Astrocyte (in vitro differentiated cells and primary cell): ENCODE measurements around the gene GNAQ. TPM values are rescaled to one million over a fixed set of nuclear protein-coding genes. Genes with fewer than 3 reads are reported as not detected.

Source experiments
- DNase-seq: peaks from one replicate; pipeline ENCODE4 v3.0.0-alpha.2; 2010; ENCODE audit warnings: low read depth
- FAIRE-seq: peaks from 2 replicates; lab custom pipeline; 2011; peaks lifted over from hg19 to GRCh38; lab: Jason Lieb, UNC
- H2AFZ ChIP-seq: 2 replicates; pipeline ENCODE4 v1.6.0; 2012; ENCODE audit warnings: low read depth, low read length, inconsistent platforms
- H3K27ac ChIP-seq: 2 replicates; pipeline ENCODE4 v1.5.1; 2011; ENCODE audit warnings: low read depth, low read length, inconsistent platforms
- H3K27me3 ChIP-seq: 2 replicates; pipeline ENCODE4 v1.6.0; 2011; ENCODE audit warnings: low read length, inconsistent platforms; ENCODE audit not compliant: insufficient read depth
- H3K36me3 ChIP-seq: 2 replicates; pipeline ENCODE4 v1.5.1; 2011; ENCODE audit warnings: low read length, inconsistent platforms; ENCODE audit not compliant: insufficient read depth
- H3K4me1 ChIP-seq: 2 replicates; pipeline ENCODE4 v1.5.1; 2011; ENCODE audit warnings: low read length, inconsistent platforms; ENCODE audit not compliant: insufficient read depth
- H3K4me2 ChIP-seq: 2 replicates; pipeline ENCODE4 v1.6.0; 2012; ENCODE audit warnings: low read length, inconsistent platforms
- H3K4me3 ChIP-seq: 2 replicates; pipeline ENCODE4 v1.5.1; 2011; ENCODE audit warnings: low read depth, mild to moderate bottlenecking, low read length, inconsistent platforms; ENCODE audit not compliant: insufficient read depth
- H3K79me2 ChIP-seq: 2 replicates; pipeline ENCODE4 v1.6.0; 2012; ENCODE audit warnings: mild to moderate bottlenecking, low read length, inconsistent platforms; ENCODE audit not compliant: insufficient read depth
- H3K9ac ChIP-seq: 2 replicates; pipeline ENCODE4 v1.6.0; 2012; ENCODE audit warnings: mild to moderate bottlenecking, low read length, inconsistent platforms
- H3K9me3 ChIP-seq: 2 replicates; pipeline ENCODE4 v1.5.1; 2012; ENCODE audit warnings: low read depth, mild to moderate bottlenecking, low read length, inconsistent platforms; ENCODE audit not compliant: insufficient read depth
- H4K20me1 ChIP-seq: 2 replicates; pipeline ENCODE4 v1.6.0; 2012; ENCODE audit warnings: low read length, inconsistent platforms; ENCODE audit not compliant: insufficient read depth
- H3K27ac Mint-ChIP-seq: one replicate; pipeline ENCODE4 v1.8.0; 2021; ENCODE audit warnings: mild to moderate bottlenecking, mixed read lengths; ENCODE audit not compliant: unreplicated experiment
- H3K27me3 Mint-ChIP-seq: one replicate; pipeline ENCODE4 v1.8.0; 2021; ENCODE audit warnings: low read depth, mixed read lengths; ENCODE audit not compliant: unreplicated experiment
- H3K36me3 Mint-ChIP-seq: one replicate; pipeline ENCODE4 v1.8.0; 2021; ENCODE audit warnings: low read depth, mixed read lengths; ENCODE audit not compliant: unreplicated experiment
- H3K4me1 Mint-ChIP-seq: one replicate; pipeline ENCODE4 v1.8.0; 2021; ENCODE audit warnings: low read depth, mixed read lengths; ENCODE audit not compliant: unreplicated experiment
- H3K4me3 Mint-ChIP-seq: one replicate; pipeline ENCODE4 v1.8.0; 2021; ENCODE audit warnings: mild to moderate bottlenecking, moderate library complexity, mixed read lengths; ENCODE audit not compliant: unreplicated experiment
- H3K9me3 Mint-ChIP-seq: one replicate; pipeline ENCODE4 v1.8.0; 2021; ENCODE audit warnings: mild to moderate bottlenecking, mixed read lengths; ENCODE audit not compliant: unreplicated experiment
- EZH2 ChIP-seq: IDR thresholded peaks from 2 replicates; pipeline ENCODE4 v1.6.1; 2012; ENCODE audit warnings: mild to moderate bottlenecking, low read length, inconsistent platforms; ENCODE audit not compliant: insufficient read depth
- total RNA-seq: library from RNA; stranded (reverse); gene quantifications from 2 replicates; pipeline ENCODE4 v1.2.1, GENCODE V29; 2021
- TF ChIP-seq, protein P1 (sequence below): IDR thresholded peaks from 2 replicates; pipeline ENCODE4 v1.5.1; 2011; ENCODE audit warnings: low read depth, mild to moderate bottlenecking, inconsistent platforms, low read length, moderate library complexity; ENCODE audit not compliant: insufficient read depth

The GNAQ gene
- total RNA-seq, 1 donor from 2014 or later = 74.9 TPM

DNA sequence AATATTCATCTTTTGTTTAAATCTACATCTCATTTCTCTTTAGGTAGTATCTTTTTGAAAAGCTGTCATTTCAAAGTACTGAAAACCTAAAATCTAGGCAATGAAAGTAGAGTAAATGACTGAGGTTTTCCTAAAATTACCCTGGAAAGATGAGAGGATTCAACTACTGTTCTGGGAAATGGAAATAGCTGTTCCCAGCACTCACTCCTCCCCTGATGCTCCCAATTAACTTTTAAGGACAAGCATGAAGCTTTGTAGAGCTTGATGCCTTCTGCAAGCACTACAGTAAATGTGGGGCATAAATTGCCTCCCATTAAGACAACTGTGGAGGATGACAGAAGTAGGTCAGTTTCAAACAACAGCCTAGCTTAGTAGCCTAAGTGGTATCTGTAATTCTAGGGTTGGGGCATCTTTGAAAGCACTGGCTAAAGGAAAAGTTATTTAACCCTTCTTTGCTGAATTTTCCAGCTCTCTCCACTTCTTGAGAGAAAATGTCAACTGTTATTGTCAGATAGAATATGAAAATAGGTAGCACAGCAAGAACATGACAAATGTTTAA lies 283.3 kb downstream of the GNAQ start:
- H3K4me2 ChIP-seq = no peak overlapping the region
- H3K27ac ChIP-seq = no peak overlapping the region
- TF ChIP-seq, protein P1, sequence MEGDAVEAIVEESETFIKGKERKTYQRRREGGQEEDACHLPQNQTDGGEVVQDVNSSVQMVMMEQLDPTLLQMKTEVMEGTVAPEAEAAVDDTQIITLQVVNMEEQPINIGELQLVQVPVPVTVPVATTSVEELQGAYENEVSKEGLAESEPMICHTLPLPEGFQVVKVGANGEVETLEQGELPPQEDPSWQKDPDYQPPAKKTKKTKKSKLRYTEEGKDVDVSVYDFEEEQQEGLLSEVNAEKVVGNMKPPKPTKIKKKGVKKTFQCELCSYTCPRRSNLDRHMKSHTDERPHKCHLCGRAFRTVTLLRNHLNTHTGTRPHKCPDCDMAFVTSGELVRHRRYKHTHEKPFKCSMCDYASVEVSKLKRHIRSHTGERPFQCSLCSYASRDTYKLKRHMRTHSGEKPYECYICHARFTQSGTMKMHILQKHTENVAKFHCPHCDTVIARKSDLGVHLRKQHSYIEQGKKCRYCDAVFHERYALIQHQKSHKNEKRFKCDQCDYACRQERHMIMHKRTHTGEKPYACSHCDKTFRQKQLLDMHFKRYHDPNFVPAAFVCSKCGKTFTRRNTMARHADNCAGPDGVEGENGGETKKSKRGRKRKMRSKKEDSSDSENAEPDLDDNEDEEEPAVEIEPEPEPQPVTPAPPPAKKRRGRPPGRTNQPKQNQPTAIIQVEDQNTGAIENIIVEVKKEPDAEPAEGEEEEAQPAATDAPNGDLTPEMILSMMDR = no peak
- TF ChIP-seq EZH2 = no peak
- H3K4me3 ChIP-seq = no peak overlapping the region
- H3K27ac Mint-ChIP-seq = no peak overlapping the region
- H3K9me3 ChIP-seq = no peaks in the 10 kb centered on the region
- no peak overlapping the region for H2AFZ ChIP-seq
- H3K79me2 ChIP-seq = no peaks in the 10 kb centered on the region
- no peaks in the 10 kb centered on the region for H3K27me3 ChIP-seq
- H3K4me1 Mint-ChIP-seq = peaks cover 61% of the 10 kb centered on the region
- H3K36me3 Mint-ChIP-seq = peaks cover 3% of the 10 kb centered on the region
- H4K20me1 ChIP-seq = no peaks in the 10 kb centered on the region
- H3K36me3 ChIP-seq = no peaks in the 10 kb centered on the region
- no peak for DNase-seq
- H3K4me1 ChIP-seq = peaks cover 34% of the 10 kb centered on the region
- no peak overlapping the region for H3K4me3 Mint-ChIP-seq
- FAIRE-seq = no peak
- H3K27me3 Mint-ChIP-seq = no peaks in the 10 kb centered on the region
- H3K9ac ChIP-seq = no peak overlapping the region
- no peaks in the 10 kb centered on the region for H3K9me3 Mint-ChIP-seq

DNA sequence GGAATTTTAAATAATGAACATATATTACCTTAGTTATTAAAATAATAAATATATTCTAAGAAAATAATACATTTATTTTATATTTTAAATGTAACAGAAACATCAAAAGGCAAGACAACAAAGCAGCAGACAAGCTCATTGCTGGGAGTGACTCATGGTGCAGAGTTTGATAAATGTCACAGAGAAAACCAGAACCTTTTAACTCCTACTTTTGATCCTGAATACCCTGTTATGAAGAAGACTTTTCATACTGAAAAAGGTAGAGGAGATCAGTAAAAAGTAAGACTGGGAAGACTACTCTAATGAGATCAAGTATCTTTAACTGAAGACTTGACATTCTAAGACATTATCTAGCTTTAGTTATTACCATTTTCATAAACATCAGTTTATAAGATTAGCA lies 284.4 kb downstream of the GNAQ start:
- H3K27ac ChIP-seq = no peak overlapping the region
- peaks cover 28% of the 10 kb centered on the region for H3K4me1 ChIP-seq
- H3K9me3 ChIP-seq = no peaks in the 10 kb centered on the region
- no peaks in the 10 kb centered on the region for H3K79me2 ChIP-seq
- H3K27ac Mint-ChIP-seq = peak overlapping the region; percentile 5
- no peaks in the 10 kb centered on the region for H3K9me3 Mint-ChIP-seq
- no peak overlapping the region for H2AFZ ChIP-seq
- DNase-seq (no peak), FAIRE-seq (no peak)
- H3K9ac ChIP-seq = no peak overlapping the region
- H3K27me3 Mint-ChIP-seq = no peaks in the 10 kb centered on the region
- H3K27me3 ChIP-seq = no peaks in the 10 kb centered on the region
- H3K4me3 Mint-ChIP-seq = peak overlapping the region; percentile 42
- no peaks in the 10 kb centered on the region for H3K36me3 ChIP-seq
- no peaks in the 10 kb centered on the region for H4K20me1 ChIP-seq
- TF ChIP-seq EZH2 = no peak
- TF ChIP-seq, protein P1 = no peak
- H3K4me1 Mint-ChIP-seq = peaks cover 61% of the 10 kb centered on the region
- H3K4me3 ChIP-seq = no peak overlapping the region
- H3K36me3 Mint-ChIP-seq = peaks cover 3% of the 10 kb centered on the region
- no peak overlapping the region for H3K4me2 ChIP-seq

DNA sequence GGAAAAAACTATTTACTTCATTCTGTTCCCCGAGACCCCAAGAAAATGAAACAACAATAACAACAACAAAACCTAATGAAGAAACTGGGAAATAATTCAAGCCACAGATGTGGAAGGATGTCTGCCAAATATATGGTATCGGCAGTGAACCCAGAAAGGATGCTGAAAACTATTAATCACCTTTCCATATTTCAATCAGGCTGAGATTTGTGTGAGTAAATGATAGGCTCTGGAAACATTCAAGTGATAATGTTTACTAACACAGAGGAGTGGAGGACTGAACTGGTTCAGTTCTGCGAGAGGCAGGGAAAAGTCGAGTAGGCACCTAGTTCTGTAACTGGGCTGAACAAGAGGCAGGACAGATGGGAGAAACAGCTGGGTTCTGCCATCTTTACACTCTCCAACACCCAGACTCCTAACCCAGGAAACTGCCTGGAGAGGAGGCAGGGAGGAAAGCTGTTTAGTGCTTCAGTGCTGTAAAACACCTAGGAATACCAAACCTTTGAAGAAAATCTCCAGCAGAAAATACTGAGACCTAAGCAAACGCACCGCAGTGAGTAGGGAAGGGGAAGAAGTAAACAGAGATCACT lies 286.7 kb downstream of the GNAQ start:
- H3K27me3 ChIP-seq = no peaks in the 10 kb centered on the region
- no peak overlapping the region for H3K27ac ChIP-seq
- no peaks in the 10 kb centered on the region for H3K36me3 ChIP-seq
- TF ChIP-seq EZH2 = no peak
- TF ChIP-seq, protein P1 = no peak
- H3K9me3 ChIP-seq = no peaks in the 10 kb centered on the region
- no peak overlapping the region for H2AFZ ChIP-seq
- FAIRE-seq (no peak), DNase-seq (no peak)
- no peak overlapping the region for H3K4me3 ChIP-seq
- Mint-ChIP-seq H3K27ac (peak overlapping the region; percentile 2), H3K36me3 (peaks cover 3% of the 10 kb centered on the region), H3K4me1 (peaks cover 42% of the 10 kb centered on the region), H3K9me3 (no peaks in the 10 kb centered on the region), H3K27me3 (no peaks in the 10 kb centered on the region), H3K4me3 (no peak overlapping the region)
- no peaks in the 10 kb centered on the region for H4K20me1 ChIP-seq
- H3K4me2 ChIP-seq = no peak overlapping the region
- H3K79me2 ChIP-seq = no peaks in the 10 kb centered on the region
- H3K4me1 ChIP-seq = peaks cover 8% of the 10 kb centered on the region
- H3K9ac ChIP-seq = no peak overlapping the region
